BJ (cell line): ENCODE results near the gene CDK2. TPM values are rescaled to one million over a fixed set of nuclear protein-coding genes. Genes with fewer than 3 reads are reported as not detected.
A peak's percentile ranks its signal among the peaks of the same experiment; 100 is the strongest.

Experiments used
- CTCF ChIA-PET: fragments of 350-600 bp; formaldehyde crosslinking; extraction: SDS; loops from one replicate; lab custom pipeline; 2021; ENCODE audit warnings: antibody characterized with exemption, inconsistent platforms; lab: Yijun Ruan, JAX
- POLR2A ChIA-PET: fragments of 300-600 bp; sonication (Branson Sonifier 250); formaldehyde crosslinking; extraction: SDS; loops from one replicate; lab custom pipeline; 2021; ENCODE audit warnings: antibody characterized with exemption; lab: Charles Lee
- DNase-seq: peaks from one replicate; pipeline ENCODE4 v3.0.0-alpha.2; 2011; ENCODE audit warnings: low read depth
- H3K27me3 ChIP-seq: 2 replicates; pipeline ENCODE4 v1.6.0; 2011; ENCODE audit warnings: low read length; ENCODE audit not compliant: control insufficient read depth, insufficient read depth
- H3K36me3 ChIP-seq: 2 replicates; pipeline ENCODE4 v1.5.1; 2011; ENCODE audit warnings: low read length; ENCODE audit not compliant: control insufficient read depth, insufficient read depth
- H3K4me3 ChIP-seq: 2 replicates; pipeline ENCODE4 v1.5.1; 2011; ENCODE audit warnings: low read depth, mild to moderate bottlenecking, control low read depth, low read length
- CTCF ChIP-seq: IDR thresholded peaks from 2 replicates; pipeline ENCODE4 v1.5.1; 2011; ENCODE audit warnings: low read depth, mild to moderate bottlenecking, control low read depth, inconsistent platforms, low read length, moderate library complexity; ENCODE audit not compliant: insufficient read depth
- polyA plus RNA-seq: library from polyadenylated mRNA; depleted of rRNA; stranded (reverse); fragments of >200 nt; gene quantifications from 2 replicates; pipeline ENCODE4 v1.2.3, GENCODE V29; 2011

CDK2 gene
- polyA plus RNA-seq, 1 experiment = 75.2 TPM

GRCh38 chr12:55933169-55933798 lies 33.3 kb upstream of the CDK2 start:
- TF ChIP-seq CTCF = no peak
- POLR2A ChIA-PET = no interaction called here
- no peak overlapping the region for H3K4me3 ChIP-seq
- no peaks in the 10 kb centered on the region for H3K36me3 ChIP-seq
- CTCF ChIA-PET = interaction anchor here (0.7 to 8.5 kb wide), 7 partner anchors 9 to 194 kb away, joined by 3 to 86 read pairs (median 3); partner anchors contain the start of genes GDF11, ORMDL2 and SARNP
- H3K27me3 ChIP-seq = no peaks in the 10 kb centered on the region
- DNase-seq = no peak

- ChIA-PET CTCF (interaction anchor here (0.7 to 8.5 kb wide), 7 partner anchors 8 to 195 kb away, joined by 3 to 86 read pairs (median 3); partner anchors contain the start of genes GDF11, ORMDL2 and SARNP), POLR2A (interaction anchor here (0.6 kb wide), 1 partner anchor 64 kb away, joined by 6 read pairs; no protein-coding TSS in a partner anchor)
- Histone ChIP-seq H3K4me3 (no peak overlapping the region), H3K27me3 (no peaks in the 10 kb centered on the region), H3K36me3 (no peaks in the 10 kb centered on the region)
- DNase-seq = no peak
- TF ChIP-seq CTCF = no peak
Observed at GRCh38 chr12:55933799-55934742, 32.6 kb upstream of the CDK2 start.

- TF ChIP-seq CTCF = no peak
- no peaks in the 10 kb centered on the region for H3K27me3 ChIP-seq
- ChIA-PET POLR2A (interaction anchor here (0.6 kb wide), 1 partner anchor 65 kb away, joined by 6 read pairs; no protein-coding TSS in a partner anchor), CTCF (interaction anchor here (1.2 to 8.5 kb wide), 4 partner anchors 42 to 196 kb away, joined by 3 to 86 read pairs (median 4); partner anchors contain the start of gene GDF11)
- no peak for DNase-seq
- H3K4me3 ChIP-seq = no peak overlapping the region
- H3K36me3 ChIP-seq = no peaks in the 10 kb centered on the region
Observed at GRCh38 chr12:55934773-55935172, 31.9 kb upstream of the CDK2 start.

GRCh38 chr12:55935738-55936151 lies 30.9 kb upstream of the CDK2 start:
- no peak overlapping the region for H3K4me3 ChIP-seq
- no peak for DNase-seq
- H3K27me3 ChIP-seq = no peaks in the 10 kb centered on the region
- POLR2A ChIA-PET = no interaction called here
- H3K36me3 ChIP-seq = 0 out of 2 replicates have a peak, but pooled peaks cover 2% of the 10 kb centered on the region
- TF ChIP-seq CTCF = peak; percentile 7; the same call in 1 of the 2 replicates
- CTCF ChIA-PET = interaction anchor here (1.2 to 8.5 kb wide), 4 partner anchors 9 to 197 kb away, joined by 3 to 86 read pairs (median 4); partner anchors contain the start of gene GDF11
